Motor neuron (in vitro differentiated cells): Measurements from ENCODE around the gene DMD. TPM values are rescaled to one million over a fixed set of nuclear protein-coding genes. Genes with fewer than 3 reads are reported as not detected.

Experiments used
- ATAC-seq, 8 experiments: fragments of 200-7000 bp; cut with Tn5 transposase; replicated peaks in 6 of 8; 2 replicates each; pipeline ENCODE4 v1.8.0; 2021; ENCODE audit warnings: mild to moderate bottlenecking in 8 of 8, moderate library complexity in 8 of 8
- H3K27ac ChIP-seq, 2 donors: fragments of 250-450 bp; sonication (Bioruptor Pico); 2 replicates each; pipeline ENCODE4 v1.9.0; 2021; ENCODE audit warnings: antibody characterized with exemption in 2 of 2, mild to moderate bottlenecking in 2 of 2, moderate library complexity in 1 of 2
- H3K4me1 ChIP-seq, 2 donors: fragments of 250-450 bp; sonication (Bioruptor Pico); replicated peaks in 1 of 2; 2 replicates each; pipeline ENCODE4 v1.6.1; 2021; ENCODE audit warnings: antibody characterized with exemption in 2 of 2, mild to moderate bottlenecking in 2 of 2, moderate library complexity in 1 of 2
- H3K4me3 ChIP-seq, 5 donors: fragments of 250-450 bp; sonication (Bioruptor Pico); 2 replicates each; pipeline ENCODE4 v1.9.0; 2021; ENCODE audit warnings: antibody characterized with exemption in 5 of 5, mild to moderate bottlenecking in 5 of 5, moderate library complexity in 4 of 5
- WGBS, 10 experiments: fragments of 450-650 bp; shearing (Covaris generic); methylation state at CpG; one replicate each; pipeline ENCODE4 v1.0.0; 2022; 5-methylcytosine and 5-hydroxymethylcytosine counted together
- in situ Hi-C, 9 experiments: fragments of 400-800 bp; cut with MboI; loops; one replicate each; pipeline ENCODE4 v1.15.0; 2021; ENCODE audit warnings: low sequenced_read_pairs in 9 of 9, low pct_unique_long_range_greater_than_20kb in 2 of 9; ENCODE audit not compliant: unreplicated experiment in 9 of 9
- total RNA-seq, 8 experiments: library from RNA; unstranded; fragments of 300-600 nt; gene quantifications; 2 replicates each; pipeline versions ENCODE4 v1.2.3 to v1.2.4, GENCODE V29; 2022

Gene DMD
- total RNA-seq, 8 experiments from 2014 or later: 3.9 to 378 (median 10.5) TPM

- Histone ChIP-seq H3K4me1 (no peaks in the 10 kb centered on the region), H3K27ac (no peak overlapping the region), H3K4me3 (no peak overlapping the region)
- ATAC-seq: no peak
- 0 to 65% (median 10%) methylated on average over 1 to 4 of the region's 4 CpGs; no CpG with 5 or more reads in 6 of the 10 experiments for WGBS, 10 experiments
- in situ Hi-C loops: no loop called here
Measured at GRCh38 chrX:32041181-32041580, 1170.2 kb downstream of the DMD start.

DNA sequence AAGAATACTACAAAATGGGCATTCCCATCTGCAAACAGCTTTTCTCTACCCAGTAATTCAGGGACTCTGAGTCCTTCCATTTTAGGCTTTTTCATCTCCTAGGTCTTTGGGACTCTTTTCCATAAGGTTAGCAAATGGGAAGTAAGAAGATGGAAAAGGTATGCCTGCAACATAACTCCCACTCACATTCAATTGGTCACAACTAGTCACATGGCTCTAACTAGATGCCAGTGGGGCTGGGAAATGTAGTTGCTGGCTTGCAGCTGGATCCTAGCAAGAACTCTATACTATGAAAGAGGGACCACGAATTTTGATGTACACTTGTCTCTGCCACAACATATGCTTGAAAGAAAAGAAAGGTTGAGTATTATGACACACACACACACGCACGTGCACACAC, 1184.6 kb downstream of the DMD start:
- WGBS, 10 experiments: 0 to 25% methylated on average over 1 of the region's 3 CpGs; no CpG with 5 or more reads in 8 of the 10 experiments
- H3K27ac ChIP-seq: no peak overlapping the region
- in situ Hi-C loops: no loop called here
- H3K4me1 ChIP-seq: no peaks in the 10 kb centered on the region
- no peak for ATAC-seq
- H3K4me3 ChIP-seq: no peak overlapping the region

DNA sequence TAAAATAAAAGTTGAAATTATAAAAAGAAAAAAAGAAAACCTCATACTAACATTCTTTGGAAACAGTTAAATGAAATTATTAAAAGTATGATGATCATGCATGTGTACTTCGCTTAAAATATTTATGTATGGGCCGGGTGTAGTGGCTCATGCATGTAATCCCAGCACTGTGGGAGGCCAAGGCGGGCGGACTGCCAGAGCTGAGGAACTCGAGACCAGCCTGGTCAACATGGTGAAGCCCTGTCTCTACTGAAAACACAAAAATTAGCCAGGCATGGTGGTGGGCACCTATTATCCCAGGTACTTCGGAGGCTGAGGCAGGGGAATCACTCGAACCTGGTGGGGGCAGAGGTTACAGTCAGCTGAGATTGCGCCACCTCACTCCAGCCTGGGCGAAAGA, 1187.3 kb downstream of the DMD start:
- no peak overlapping the region for H3K27ac ChIP-seq
- in situ Hi-C loops: no loop called here
- H3K4me3 ChIP-seq: no peak overlapping the region
- WGBS, 10 experiments: 0 to 100% (median 67%) methylated on average over 1 to 8 of the region's 9 CpGs; no CpG with 5 or more reads in 5 of the 10 experiments
- no peaks in the 10 kb centered on the region for H3K4me1 ChIP-seq
- no peak for ATAC-seq

DNA sequence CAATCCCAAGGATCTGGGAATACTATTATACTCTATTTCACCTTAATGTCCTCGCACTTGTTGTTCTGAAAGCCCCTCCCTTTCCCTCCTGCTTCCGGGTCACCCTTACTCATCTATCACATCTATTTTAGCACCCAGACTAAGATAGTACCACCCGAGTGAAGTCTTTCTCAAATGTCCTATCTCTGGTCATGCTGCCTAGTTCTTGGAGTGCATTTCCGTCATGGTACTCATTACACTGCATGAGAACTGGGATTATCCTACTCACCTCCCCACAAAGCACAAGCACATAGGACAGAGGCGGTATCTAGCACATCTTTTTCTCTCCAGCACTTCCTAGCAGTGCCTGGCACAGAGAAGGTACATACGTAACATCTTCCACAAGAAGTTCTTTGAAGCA, 1195.2 kb downstream of the DMD start:
- in situ Hi-C loops: no loop called here
- Histone ChIP-seq H3K4me3 (no peak overlapping the region), H3K27ac (no peak overlapping the region), H3K4me1 (no peaks in the 10 kb centered on the region)
- WGBS, 10 experiments: 0 to 61% (median 8%) methylated on average over 4 to 5 of the region's 6 CpGs; no CpG with 5 or more reads in 7 of the 10 experiments
- no peak for ATAC-seq

- ATAC-seq: no peak
- in situ Hi-C loops: no loop called here
- Histone ChIP-seq H3K4me1 (no peaks in the 10 kb centered on the region), H3K4me3 (no peak overlapping the region), H3K27ac (no peak overlapping the region)
- WGBS, 10 experiments: 0 to 94% (median 41%) methylated on average over 1 to 3 of the region's 5 CpGs; no CpG with 5 or more reads in 5 of the 10 experiments
Measured at GRCh38 chrX:32010948-32011347, 1200.4 kb downstream of the DMD start.

DNA sequence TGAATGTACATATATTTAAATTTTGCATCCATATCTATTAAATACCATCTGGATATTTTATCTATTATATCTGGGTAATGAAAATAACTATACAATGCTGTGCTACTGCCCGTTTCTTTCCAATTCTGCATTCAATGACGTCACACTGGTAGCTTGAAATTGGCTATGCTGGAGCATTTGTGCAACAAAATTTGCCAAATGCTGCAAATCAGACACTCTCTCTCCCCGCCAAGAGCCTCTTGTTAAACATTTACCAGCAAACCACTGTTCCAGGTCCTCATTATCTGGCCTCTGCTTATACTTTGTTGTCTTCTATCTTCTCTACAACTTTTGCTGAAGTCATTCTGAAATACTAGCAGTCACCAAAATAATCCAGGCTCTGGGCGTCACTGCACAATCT, 1201.1 kb downstream of the DMD start:
- ATAC-seq: no peak

GRCh38 chrX:31993637-31994036, 1217.7 kb downstream of the DMD start:
- no peak overlapping the region for H3K27ac ChIP-seq
- no peak overlapping the region for H3K4me3 ChIP-seq
- no peaks in the 10 kb centered on the region for H3K4me1 ChIP-seq
- in situ Hi-C loops: no loop called here
- 0 to 80% (median 67%) methylated on average over 1 to 2 of the region's 4 CpGs; no CpG with 5 or more reads in 4 of the 10 experiments for WGBS, 10 experiments
- peak in 3 of 8 experiments; percentile 24 to 86 (median 39) for ATAC-seq

More for the DNA sequence above, 1201.1 kb downstream of the DMD start:
- Histone ChIP-seq H3K4me1 (no peaks in the 10 kb centered on the region), H3K4me3 (no peak overlapping the region), H3K27ac (no peak overlapping the region)
- in situ Hi-C loops: no loop called here
- WGBS, 10 experiments: 10 to 100% (median 62%) methylated on average over 1 to 4 of the region's 4 CpGs; no CpG with 5 or more reads in 4 of the 10 experiments

- Histone ChIP-seq H3K27ac (no peak overlapping the region), H3K4me1 (no peaks in the 10 kb centered on the region), H3K4me3 (no peak overlapping the region)
- no peak for ATAC-seq
- 0 to 96% (median 50%) methylated on average over 1 to 5 of the region's 5 CpGs; no CpG with 5 or more reads in 5 of the 10 experiments for WGBS, 10 experiments
- in situ Hi-C loops: no loop called here
Measured at GRCh38 chrX:31988975-31989374, 1222.4 kb downstream of the DMD start.

DNA sequence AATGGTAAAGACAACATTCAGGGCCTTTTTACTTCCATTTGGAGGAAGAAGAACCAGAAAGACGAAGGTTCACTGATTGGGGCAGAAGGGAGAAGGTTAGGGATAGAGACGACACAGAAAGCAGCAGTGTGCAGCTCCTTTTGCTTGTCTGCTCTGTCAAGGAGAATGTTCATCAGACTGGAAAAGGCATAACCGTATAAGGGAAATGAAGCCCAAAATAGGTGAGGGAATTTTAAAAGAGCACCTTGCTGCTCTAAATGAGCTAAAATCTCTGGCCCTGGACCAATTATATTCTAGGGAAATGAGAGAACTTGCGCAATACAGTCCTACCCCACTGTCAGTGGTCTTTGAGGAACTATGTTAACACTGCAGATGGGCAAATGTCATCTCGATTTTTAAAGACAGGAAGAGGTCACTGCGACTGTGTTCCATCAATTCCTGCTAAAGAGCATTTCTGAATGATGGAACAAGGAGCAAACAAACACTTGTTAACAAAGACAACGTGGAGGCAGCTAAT, 1229.7 kb downstream of the DMD start:
- Histone ChIP-seq H3K4me1 (no peaks in the 10 kb centered on the region), H3K27ac (no peak overlapping the region), H3K4me3 (no peak overlapping the region)
- in situ Hi-C loops: no loop called here
- 3 to 100% (median 39%) methylated on average over 1 to 5 of the region's 7 CpGs; no CpG with 5 or more reads in 5 of the 10 experiments for WGBS, 10 experiments
- no peak for ATAC-seq

GRCh38 chrX:31969714-31970113, 1241.6 kb downstream of the DMD start:
- no peak overlapping the region for H3K27ac ChIP-seq
- H3K4me1 ChIP-seq: peaks cover 0 to 7% of the 10 kb centered on the region in 2 donors
- 0 to 100% (median 54%) methylated on average over 1 to 5 of the region's 5 CpGs; no CpG with 5 or more reads in 3 of the 10 experiments for WGBS, 10 experiments
- no peak for ATAC-seq
- H3K4me3 ChIP-seq: no peak overlapping the region
- in situ Hi-C loops: no loop called here

DNA sequence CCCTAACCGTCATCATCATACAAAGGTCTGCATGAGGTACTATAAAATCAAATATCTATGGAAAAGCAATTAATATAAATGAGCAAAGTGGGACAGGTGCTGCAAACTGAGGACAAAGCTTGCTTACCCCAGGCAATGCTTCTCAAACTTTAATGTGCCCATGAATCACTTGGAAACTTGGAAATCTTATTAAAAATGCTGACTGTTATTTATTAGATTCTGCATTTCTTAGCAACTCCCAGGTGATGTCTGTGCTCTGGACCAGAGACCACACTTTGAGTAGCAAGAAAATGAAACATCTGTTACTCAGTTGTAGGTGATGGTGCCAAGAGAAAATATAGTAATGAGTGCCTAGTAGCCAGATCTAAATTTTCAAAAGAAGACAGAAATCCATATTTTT, 1249.1 kb downstream of the DMD start:
- Histone ChIP-seq H3K4me1 (no peaks in the 10 kb centered on the region), H3K27ac (no peak overlapping the region), H3K4me3 (no peak overlapping the region)
- in situ Hi-C loops: no loop called here
- no peak for ATAC-seq
- 80 to 100% methylated on average over 1 of the region's 1 CpG; no CpG with 5 or more reads in 8 of the 10 experiments for WGBS, 10 experiments

DNA sequence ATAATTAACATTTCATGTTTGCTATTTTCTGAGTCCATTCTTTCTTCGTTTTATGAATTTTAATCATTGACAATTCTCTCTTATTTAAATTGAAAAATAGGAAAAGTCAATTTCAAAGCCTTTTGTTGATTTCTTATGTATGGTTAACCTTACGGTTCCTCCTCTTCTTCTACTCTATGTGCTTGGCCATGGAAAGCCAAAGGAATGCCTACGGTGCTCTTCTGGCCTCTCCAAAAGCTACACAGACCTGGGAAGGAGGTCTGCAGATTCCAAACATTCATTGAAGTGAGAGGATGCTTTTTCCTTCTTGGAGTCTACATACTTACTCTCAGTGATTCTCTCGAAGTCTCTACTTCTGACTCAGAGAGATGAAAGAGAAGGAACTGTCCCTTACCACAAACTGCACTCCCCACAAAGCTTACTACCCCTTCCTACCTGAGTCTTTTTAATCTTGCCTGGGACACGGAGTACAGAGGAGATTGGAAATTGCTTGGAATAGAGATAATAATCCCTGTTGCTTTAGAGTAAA, 1276.4 kb downstream of the DMD start:
- no peak for ATAC-seq
- H3K4me3 ChIP-seq: no peak overlapping the region
- no peak overlapping the region for H3K27ac ChIP-seq
- 0 to 86% (median 53%) methylated on average over 1 to 4 of the region's 5 CpGs; no CpG with 5 or more reads in 2 of the 10 experiments for WGBS, 10 experiments
- H3K4me1 ChIP-seq: no peaks in the 10 kb centered on the region
- in situ Hi-C loops: no loop called here

- H3K4me3 ChIP-seq: no peak overlapping the region
- 41 to 63% methylated on average over 3 of the region's 3 CpGs; no CpG with 5 or more reads in 8 of the 10 experiments for WGBS, 10 experiments
- no peak for ATAC-seq
- H3K4me1 ChIP-seq: no peaks in the 10 kb centered on the region
- H3K27ac ChIP-seq: no peak overlapping the region
- in situ Hi-C loops: no loop called here
Measured at GRCh38 chrX:31934015-31934414, 1277.3 kb downstream of the DMD start.

- ATAC-seq: no peak
- in situ Hi-C loops: no loop called here
- WGBS, 10 experiments: 20% methylated on average over 1 of the region's 1 CpG; no CpG with 5 or more reads in 9 of the 10 experiments
Measured at GRCh38 chrX:31932769-31933168, 1278.6 kb downstream of the DMD start.

More at GRCh38 chrX:31932769-31933168, 1278.6 kb downstream of the DMD start:
- no peak overlapping the region for H3K4me3 ChIP-seq
- no peaks in the 10 kb centered on the region for H3K4me1 ChIP-seq
- H3K27ac ChIP-seq: no peak overlapping the region
